ENCODE results near the gene KCNH2. TPM values are rescaled to one million over a fixed set of nuclear protein-coding genes. Genes with fewer than 3 reads are reported as not detected.

KCNH2 gene
- total and polyA plus RNA-seq, 2 of the 13 experiments (the other 11 are each of a cell fraction or from before 2014, with no cell fraction given) = 0.09 to 0.11 TPM

DNA sequence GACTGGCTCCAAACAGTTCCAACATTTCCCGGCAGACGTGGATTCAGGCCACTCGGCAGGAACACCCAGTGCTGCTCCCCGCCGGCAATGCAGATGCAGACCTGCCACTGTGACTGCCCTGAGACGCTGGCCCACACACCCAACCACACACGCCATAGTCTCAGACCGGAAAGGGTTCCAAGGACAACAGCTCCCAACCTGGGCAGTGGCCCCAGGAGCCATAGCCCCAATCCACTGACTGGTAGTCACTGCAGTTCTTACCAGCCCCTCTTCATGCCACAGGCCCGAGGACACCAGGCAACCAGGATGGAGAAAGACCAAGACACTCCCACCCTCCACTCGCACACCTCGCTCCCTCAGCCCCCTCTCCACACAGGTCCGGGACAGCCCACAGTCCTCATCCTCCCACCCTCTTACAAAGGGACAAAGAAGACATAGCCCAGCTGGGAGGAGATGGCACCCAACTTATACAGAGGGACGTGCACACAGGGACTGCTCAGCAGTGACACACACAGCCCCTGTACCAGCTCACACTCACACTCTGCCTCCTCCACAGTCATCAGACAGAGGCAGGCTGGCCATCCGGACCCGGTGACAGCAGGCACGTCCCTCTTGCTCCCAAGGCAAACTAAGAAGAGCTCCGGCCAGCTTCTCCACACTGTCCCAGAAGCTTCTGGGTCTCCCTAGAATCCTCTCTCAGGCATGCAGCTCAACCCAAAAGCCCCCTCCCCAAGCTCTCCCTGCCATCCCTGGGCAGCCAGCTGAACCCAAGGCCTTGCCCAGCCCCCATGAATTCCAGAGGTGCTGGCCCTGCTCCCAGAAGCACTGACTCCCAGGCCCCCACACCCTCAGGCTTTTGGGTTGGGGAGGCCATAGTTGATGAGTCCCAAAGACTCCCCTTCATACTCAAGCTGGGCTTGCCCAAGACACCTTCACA lies 24.8 kb downstream of the KCNH2 start:
- FAIRE-seq (no peak), DNase-seq (ENCODE audit: low spot score) (no peak), ATAC-seq (no peak)
- in situ Hi-C loops (cut with HindIII; ENCODE audit: extremely low pct_ligation_motif_present, low pct_unique_long_range_greater_than_20kb) = no loop called here
- WGBS (ENCODE audit: low lambda C conversion rate) = 32% methylated on average over 7 of the region's 17 CpGs
- Histone ChIP-seq H3K9me3 (ENCODE audit: low read length) (no peaks in the 10 kb centered on the region), H4K20me1 (ENCODE audit: insufficient read depth, low read length) (no peaks in the 10 kb centered on the region), H3K4me3 (replicated peaks in 1 of 3; ENCODE audit: insufficient read depth in 1 of 3, low read depth in 2 of 3, low read length in 3 of 3) (no peak overlapping the region), H3K27me3 (ENCODE audit: control insufficient read depth in 1 of 2, insufficient read depth in 2 of 2, low read length in 2 of 2) (peaks cover 13 to 35% of the 10 kb centered on the region in 2 experiments), H2AFZ (ENCODE audit: low read length) (no peak overlapping the region), H3K4me2 (ENCODE audit: low read depth, low read length) (no peak overlapping the region), H3K27ac (ENCODE audit: extremely low read length, insufficient read depth, low read length) (no peak overlapping the region), H3K79me2 (ENCODE audit: insufficient read depth, low read length) (no peaks in the 10 kb centered on the region), H3K36me3 (replicated peaks in 1 of 2; ENCODE audit: control insufficient read depth in 1 of 2, insufficient read depth in 2 of 2, low read length in 2 of 2) (no peaks in the 10 kb centered on the region), H3K9ac (ENCODE audit: insufficient read depth, low read depth, low read length) (no peak overlapping the region), H3K4me1 (ENCODE audit: insufficient read depth, low read length) (no peaks in the 10 kb centered on the region)
- intact Hi-C loops (cut with micrococcal nuclease; ENCODE audit: unreplicated experiment) = no loop called here
- ChIA-PET POLR2A (no interaction called here), CTCF (ENCODE audit: low intra/inter-chr PET ratio, low total read pairs) (no interaction called here)
- BruUV-seq (replicated peaks) = no TSS peak
- no peak for TF ChIP-seq NCOA5 (CRISPR knock-in tag; IDR thresholded peaks at IDR 0.05)
- TF ChIP-seq, protein P1, sequence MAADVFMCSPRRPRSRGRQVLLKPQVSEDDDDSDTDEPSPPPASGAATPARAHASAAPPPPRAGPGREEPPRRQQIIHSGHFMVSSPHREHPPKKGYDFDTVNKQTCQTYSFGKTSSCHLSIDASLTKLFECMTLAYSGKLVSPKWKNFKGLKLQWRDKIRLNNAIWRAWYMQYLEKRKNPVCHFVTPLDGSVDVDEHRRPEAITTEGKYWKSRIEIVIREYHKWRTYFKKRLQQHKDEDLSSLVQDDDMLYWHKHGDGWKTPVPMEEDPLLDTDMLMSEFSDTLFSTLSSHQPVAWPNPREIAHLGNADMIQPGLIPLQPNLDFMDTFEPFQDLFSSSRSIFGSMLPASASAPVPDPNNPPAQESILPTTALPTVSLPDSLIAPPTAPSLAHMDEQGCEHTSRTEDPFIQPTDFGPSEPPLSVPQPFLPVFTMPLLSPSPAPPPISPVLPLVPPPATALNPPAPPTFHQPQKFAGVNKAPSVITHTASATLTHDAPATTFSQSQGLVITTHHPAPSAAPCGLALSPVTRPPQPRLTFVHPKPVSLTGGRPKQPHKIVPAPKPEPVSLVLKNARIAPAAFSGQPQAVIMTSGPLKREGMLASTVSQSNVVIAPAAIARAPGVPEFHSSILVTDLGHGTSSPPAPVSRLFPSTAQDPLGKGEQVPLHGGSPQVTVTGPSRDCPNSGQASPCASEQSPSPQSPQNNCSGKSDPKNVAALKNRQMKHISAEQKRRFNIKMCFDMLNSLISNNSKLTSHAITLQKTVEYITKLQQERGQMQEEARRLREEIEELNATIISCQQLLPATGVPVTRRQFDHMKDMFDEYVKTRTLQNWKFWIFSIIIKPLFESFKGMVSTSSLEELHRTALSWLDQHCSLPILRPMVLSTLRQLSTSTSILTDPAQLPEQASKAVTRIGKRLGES (CRISPR knock-in tag; IDR thresholded peaks at IDR 0.05; ENCODE audit: borderline replicate concordance) = no peak
- TF ChIP-seq ZSCAN22 (CRISPR knock-in tag; IDR thresholded peaks at IDR 0.05) = no peak
- no peak for TF ChIP-seq GATAD2A (CRISPR knock-in tag; IDR thresholded peaks at IDR 0.05)
- no peak for TF ChIP-seq JUND (CRISPR knock-in tag; IDR thresholded peaks at IDR 0.05)
- TF ChIP-seq, protein P2, sequence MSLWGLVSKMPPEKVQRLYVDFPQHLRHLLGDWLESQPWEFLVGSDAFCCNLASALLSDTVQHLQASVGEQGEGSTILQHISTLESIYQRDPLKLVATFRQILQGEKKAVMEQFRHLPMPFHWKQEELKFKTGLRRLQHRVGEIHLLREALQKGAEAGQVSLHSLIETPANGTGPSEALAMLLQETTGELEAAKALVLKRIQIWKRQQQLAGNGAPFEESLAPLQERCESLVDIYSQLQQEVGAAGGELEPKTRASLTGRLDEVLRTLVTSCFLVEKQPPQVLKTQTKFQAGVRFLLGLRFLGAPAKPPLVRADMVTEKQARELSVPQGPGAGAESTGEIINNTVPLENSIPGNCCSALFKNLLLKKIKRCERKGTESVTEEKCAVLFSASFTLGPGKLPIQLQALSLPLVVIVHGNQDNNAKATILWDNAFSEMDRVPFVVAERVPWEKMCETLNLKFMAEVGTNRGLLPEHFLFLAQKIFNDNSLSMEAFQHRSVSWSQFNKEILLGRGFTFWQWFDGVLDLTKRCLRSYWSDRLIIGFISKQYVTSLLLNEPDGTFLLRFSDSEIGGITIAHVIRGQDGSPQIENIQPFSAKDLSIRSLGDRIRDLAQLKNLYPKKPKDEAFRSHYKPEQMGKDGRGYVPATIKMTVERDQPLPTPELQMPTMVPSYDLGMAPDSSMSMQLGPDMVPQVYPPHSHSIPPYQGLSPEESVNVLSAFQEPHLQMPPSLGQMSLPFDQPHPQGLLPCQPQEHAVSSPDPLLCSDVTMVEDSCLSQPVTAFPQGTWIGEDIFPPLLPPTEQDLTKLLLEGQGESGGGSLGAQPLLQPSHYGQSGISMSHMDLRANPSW (CRISPR knock-in tag; IDR thresholded peaks at IDR 0.05; ENCODE audit: borderline replicate concordance) = no peak
- TF ChIP-seq, protein P3, sequence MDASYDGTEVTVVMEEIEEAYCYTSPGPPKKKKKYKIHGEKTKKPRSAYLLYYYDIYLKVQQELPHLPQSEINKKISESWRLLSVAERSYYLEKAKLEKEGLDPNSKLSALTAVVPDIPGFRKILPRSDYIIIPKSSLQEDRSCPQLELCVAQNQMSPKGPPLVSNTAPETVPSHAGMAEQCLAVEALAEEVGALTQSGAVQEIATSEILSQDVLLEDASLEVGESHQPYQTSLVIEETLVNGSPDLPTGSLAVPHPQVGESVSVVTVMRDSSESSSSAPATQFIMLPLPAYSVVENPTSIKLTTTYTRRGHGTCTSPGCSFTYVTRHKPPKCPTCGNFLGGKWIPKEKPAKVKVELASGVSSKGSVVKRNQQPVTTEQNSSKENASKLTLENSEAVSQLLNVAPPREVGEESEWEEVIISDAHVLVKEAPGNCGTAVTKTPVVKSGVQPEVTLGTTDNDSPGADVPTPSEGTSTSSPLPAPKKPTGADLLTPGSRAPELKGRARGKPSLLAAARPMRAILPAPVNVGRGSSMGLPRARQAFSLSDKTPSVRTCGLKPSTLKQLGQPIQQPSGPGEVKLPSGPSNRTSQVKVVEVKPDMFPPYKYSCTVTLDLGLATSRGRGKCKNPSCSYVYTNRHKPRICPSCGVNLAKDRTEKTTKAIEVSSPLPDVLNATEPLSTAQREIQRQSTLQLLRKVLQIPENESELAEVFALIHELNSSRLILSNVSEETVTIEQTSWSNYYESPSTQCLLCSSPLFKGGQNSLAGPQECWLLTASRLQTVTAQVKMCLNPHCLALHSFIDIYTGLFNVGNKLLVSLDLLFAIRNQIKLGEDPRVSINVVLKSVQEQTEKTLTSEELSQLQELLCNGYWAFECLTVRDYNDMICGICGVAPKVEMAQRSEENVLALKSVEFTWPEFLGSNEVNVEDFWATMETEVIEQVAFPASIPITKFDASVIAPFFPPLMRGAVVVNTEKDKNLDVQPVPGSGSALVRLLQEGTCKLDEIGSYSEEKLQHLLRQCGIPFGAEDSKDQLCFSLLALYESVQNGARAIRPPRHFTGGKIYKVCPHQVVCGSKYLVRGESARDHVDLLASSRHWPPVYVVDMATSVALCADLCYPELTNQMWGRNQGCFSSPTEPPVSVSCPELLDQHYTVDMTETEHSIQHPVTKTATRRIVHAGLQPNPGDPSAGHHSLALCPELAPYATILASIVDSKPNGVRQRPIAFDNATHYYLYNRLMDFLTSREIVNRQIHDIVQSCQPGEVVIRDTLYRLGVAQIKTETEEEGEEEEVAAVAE (CRISPR knock-in tag; IDR thresholded peaks at IDR 0.05; ENCODE audit: borderline replicate concordance) = no peak
- TF ChIP-seq NPAS2 (CRISPR knock-in tag; IDR thresholded peaks at IDR 0.05; ENCODE audit: borderline replicate concordance) = no peak
- no peak for TF ChIP-seq PHF20 (CRISPR knock-in tag; IDR thresholded peaks at IDR 0.05)
- TF ChIP-seq, protein P4, sequence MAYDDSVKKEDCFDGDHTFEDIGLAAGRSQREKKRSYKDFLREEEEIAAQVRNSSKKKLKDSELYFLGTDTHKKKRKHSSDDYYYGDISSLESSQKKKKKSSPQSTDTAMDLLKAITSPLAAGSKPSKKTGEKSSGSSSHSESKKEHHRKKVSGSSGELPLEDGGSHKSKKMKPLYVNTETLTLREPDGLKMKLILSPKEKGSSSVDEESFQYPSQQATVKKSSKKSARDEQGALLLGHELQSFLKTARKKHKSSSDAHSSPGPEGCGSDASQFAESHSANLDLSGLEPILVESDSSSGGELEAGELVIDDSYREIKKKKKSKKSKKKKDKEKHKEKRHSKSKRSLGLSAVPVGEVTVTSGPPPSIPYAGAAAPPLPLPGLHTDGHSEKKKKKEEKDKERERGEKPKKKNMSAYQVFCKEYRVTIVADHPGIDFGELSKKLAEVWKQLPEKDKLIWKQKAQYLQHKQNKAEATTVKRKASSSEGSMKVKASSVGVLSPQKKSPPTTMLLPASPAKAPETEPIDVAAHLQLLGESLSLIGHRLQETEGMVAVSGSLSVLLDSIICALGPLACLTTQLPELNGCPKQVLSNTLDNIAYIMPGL (CRISPR knock-in tag; IDR thresholded peaks at IDR 0.05; ENCODE audit: borderline replicate concordance in 1 of 2, low read depth in 1 of 2) = no peak

Measured in HepG2 (cell line).